ENCODE data around the gene ZNF37A. TPM values are rescaled to one million over a fixed set of nuclear protein-coding genes. Genes with fewer than 3 reads are reported as not detected.

The ZNF37A gene
- polyA plus RNA-seq, 3 donors = 0.25 to 3.4 (median 1.6) TPM

DNA sequence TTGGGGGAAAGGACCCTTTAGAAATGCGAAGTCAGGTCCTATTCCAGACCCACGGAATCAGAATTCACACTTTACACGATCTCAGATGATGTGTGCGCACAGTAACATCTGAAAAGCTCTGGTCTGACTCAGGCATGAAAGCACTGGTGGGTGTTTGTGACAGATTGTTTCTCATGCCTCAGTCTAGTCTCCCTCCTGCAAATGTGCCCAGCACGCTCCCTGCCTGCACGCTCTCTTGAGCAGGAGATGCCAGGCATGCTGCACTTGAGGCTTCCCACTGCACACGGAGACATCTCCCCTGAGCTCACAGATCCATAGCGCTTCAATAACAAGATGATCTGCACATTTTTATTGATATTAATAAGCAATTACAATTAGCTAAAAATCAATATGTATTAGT is 23.6 kb upstream of the ZNF37A start:
- H3K9me3 ChIP-seq (replicated peaks in 1 of 2; ENCODE audit: control insufficient read depth in 1 of 2, insufficient read depth in 1 of 2, low read length in 2 of 2) = peaks cover 0 to 5% of the 10 kb centered on the region in 2 donors
- intact Hi-C loops (cut with micrococcal nuclease) = no loop called here
- no peaks in the 10 kb centered on the region for H3K36me3 ChIP-seq (replicated peaks in 1 of 2; ENCODE audit: control insufficient read depth in 1 of 2, insufficient read depth in 2 of 2, low read length in 2 of 2)
- no peak overlapping the region for H3K27ac ChIP-seq (ENCODE audit: low read depth in 1 of 2, low read length in 2 of 2)
- Mint-ChIP-seq H3K27ac (no peak overlapping the region), H3K4me1 (peaks cover 7% of the 10 kb centered on the region), H3K4me3 (no peak overlapping the region), H3K27me3 (ENCODE audit: low read depth in 3 of 3) (peaks cover 0 to 3% (median 3%) of the 10 kb centered on the region in 3 donors), H3K9me3 (peaks cover 3 to 18% (median 10%) of the 10 kb centered on the region in 7 donors), H3K36me3 (no peaks in the 10 kb centered on the region)
- H3K79me2 ChIP-seq (ENCODE audit: insufficient read depth, low read length) = no peaks in the 10 kb centered on the region
- no peak overlapping the region for H3K9ac ChIP-seq (ENCODE audit: insufficient read depth, low read length, poor library complexity, severe bottlenecking)
- WGBS (ENCODE audit: insufficient coverage) = 96% methylated on average over 4 of the region's 8 CpGs
- no peak overlapping the region for H3K4me2 ChIP-seq (replicated peaks; ENCODE audit: extremely low read depth, low read length, poor library complexity, severe bottlenecking)
- TF ChIP-seq, protein P1, sequence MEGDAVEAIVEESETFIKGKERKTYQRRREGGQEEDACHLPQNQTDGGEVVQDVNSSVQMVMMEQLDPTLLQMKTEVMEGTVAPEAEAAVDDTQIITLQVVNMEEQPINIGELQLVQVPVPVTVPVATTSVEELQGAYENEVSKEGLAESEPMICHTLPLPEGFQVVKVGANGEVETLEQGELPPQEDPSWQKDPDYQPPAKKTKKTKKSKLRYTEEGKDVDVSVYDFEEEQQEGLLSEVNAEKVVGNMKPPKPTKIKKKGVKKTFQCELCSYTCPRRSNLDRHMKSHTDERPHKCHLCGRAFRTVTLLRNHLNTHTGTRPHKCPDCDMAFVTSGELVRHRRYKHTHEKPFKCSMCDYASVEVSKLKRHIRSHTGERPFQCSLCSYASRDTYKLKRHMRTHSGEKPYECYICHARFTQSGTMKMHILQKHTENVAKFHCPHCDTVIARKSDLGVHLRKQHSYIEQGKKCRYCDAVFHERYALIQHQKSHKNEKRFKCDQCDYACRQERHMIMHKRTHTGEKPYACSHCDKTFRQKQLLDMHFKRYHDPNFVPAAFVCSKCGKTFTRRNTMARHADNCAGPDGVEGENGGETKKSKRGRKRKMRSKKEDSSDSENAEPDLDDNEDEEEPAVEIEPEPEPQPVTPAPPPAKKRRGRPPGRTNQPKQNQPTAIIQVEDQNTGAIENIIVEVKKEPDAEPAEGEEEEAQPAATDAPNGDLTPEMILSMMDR (IDR thresholded peaks at IDR 0.05) = no peak
- DNase-seq = no peak
- no peak overlapping the region for H2AFZ ChIP-seq (ENCODE audit: insufficient read depth, low read depth, low read length, poor library complexity, severe bottlenecking)
- H3K4me1 ChIP-seq (ENCODE audit: control insufficient read depth in 1 of 2, insufficient read depth in 2 of 2, low read length in 2 of 2) = no peaks in the 10 kb centered on the region
- H3K4me3 ChIP-seq (replicated peaks in 1 of 3; ENCODE audit: low read depth in 2 of 3, low read length in 3 of 3) = no peak overlapping the region
- no peaks in the 10 kb centered on the region for H4K20me1 ChIP-seq (ENCODE audit: insufficient read depth, low read length)
- no peaks in the 10 kb centered on the region for H3K27me3 ChIP-seq (ENCODE audit: control insufficient read depth in 2 of 2, insufficient read depth in 2 of 2, low read length in 2 of 2)

DNA sequence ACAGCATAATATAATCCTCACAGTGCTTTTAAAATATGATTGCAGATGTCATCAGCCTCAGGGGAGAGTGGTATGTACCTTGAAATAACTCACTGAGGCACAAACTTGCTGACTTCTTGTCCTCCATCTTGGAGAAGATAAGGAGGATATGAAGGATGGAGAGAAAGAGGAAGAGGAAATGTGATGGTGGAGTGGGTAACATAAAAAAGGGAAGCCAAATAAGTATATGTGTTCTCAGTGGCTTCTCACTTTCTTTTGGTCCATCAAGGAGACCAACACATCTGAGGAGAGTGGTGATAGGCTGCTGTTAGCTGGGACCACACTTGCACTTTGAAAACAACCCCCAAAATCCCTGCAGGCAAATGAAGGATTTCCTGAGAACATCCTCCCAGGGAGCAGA is 21.6 kb upstream of the ZNF37A start:
- Mint-ChIP-seq H3K27ac (no peak overlapping the region), H3K4me1 (peaks cover 7% of the 10 kb centered on the region), H3K36me3 (no peaks in the 10 kb centered on the region), H3K27me3 (ENCODE audit: low read depth in 3 of 3) (peaks cover 0 to 3% (median 2%) of the 10 kb centered on the region in 3 donors), H3K9me3 (peaks cover 17 to 37% (median 26%) of the 10 kb centered on the region in 7 donors), H3K4me3 (no peak overlapping the region)
- Histone ChIP-seq H3K27me3 (ENCODE audit: control insufficient read depth in 2 of 2, insufficient read depth in 2 of 2, low read length in 2 of 2) (no peaks in the 10 kb centered on the region), H3K9me3 (replicated peaks in 1 of 2; ENCODE audit: control insufficient read depth in 1 of 2, insufficient read depth in 1 of 2, low read length in 2 of 2) (peaks cover 13 to 21% of the 10 kb centered on the region in 2 donors), H3K4me3 (replicated peaks in 1 of 3; ENCODE audit: low read depth in 2 of 3, low read length in 3 of 3) (no peak overlapping the region), H3K4me1 (ENCODE audit: control insufficient read depth in 1 of 2, insufficient read depth in 2 of 2, low read length in 2 of 2) (no peaks in the 10 kb centered on the region), H3K4me2 (replicated peaks; ENCODE audit: extremely low read depth, low read length, poor library complexity, severe bottlenecking) (no peak overlapping the region), H3K79me2 (ENCODE audit: insufficient read depth, low read length) (no peaks in the 10 kb centered on the region), H2AFZ (ENCODE audit: insufficient read depth, low read depth, low read length, poor library complexity, severe bottlenecking) (peak overlapping the region; percentile 46), H3K9ac (ENCODE audit: insufficient read depth, low read length, poor library complexity, severe bottlenecking) (no peak overlapping the region), H3K36me3 (replicated peaks in 1 of 2; ENCODE audit: control insufficient read depth in 1 of 2, insufficient read depth in 2 of 2, low read length in 2 of 2) (no peaks in the 10 kb centered on the region), H4K20me1 (ENCODE audit: insufficient read depth, low read length) (no peaks in the 10 kb centered on the region), H3K27ac (ENCODE audit: low read depth in 1 of 2, low read length in 2 of 2) (no peak overlapping the region)
- intact Hi-C loops (cut with micrococcal nuclease) = no loop called here
- no peak for DNase-seq
- TF ChIP-seq, protein P1 (IDR thresholded peaks at IDR 0.05) = no peak
